Umbilical cord (tissue), 2 donors: ENCODE measurements around the gene ANO3. TPM values are rescaled to one million over a fixed set of nuclear protein-coding genes. Genes with fewer than 3 reads are reported as not detected.
A peak's percentile ranks its signal among the peaks of the same experiment; 100 is the strongest.
"Not testable (repeated sequence)": the region's sequence is repeated elsewhere in the genome, so short reads cannot be mapped to it uniquely, and the experiment has no call there.

ENCODE experiments used
- DNase-seq: peaks from one replicate; pipeline ENCODE4 v3.0.0-alpha.2; 2015; ENCODE audit warnings: low spot score
- total RNA-seq: library from RNA; depleted of rRNA; stranded (reverse); fragments of >200 nt; gene quantifications from one replicate; pipeline ENCODE4 v1.2.3, GENCODE V29; 2014; ENCODE audit warnings: low replicate concordance; ENCODE audit not compliant: insufficient read depth

The ANO3 gene
- 4.6 TPM for total RNA-seq

- peak; percentile 84 for DNase-seq
These were observed at the start of gene ANO3 for GRCh38 chr11:26331911-26332571. ANO3 (plus strand) TSS chr11:26332130; CDS start chr11:26332276, 146 bp downstream.

GRCh38 chr11:26283852-26284408, 48.0 kb upstream of the ANO3 start:
- DNase-seq = no peak

- no peak for DNase-seq
These were observed 46.3 kb upstream of the ANO3 start for GRCh38 chr11:26285608-26286007.

GRCh38 chr11:26286472-26287066, 45.4 kb upstream of the ANO3 start:
- DNase-seq = peak; percentile 21

GRCh38 chr11:26287067-26287518, 44.8 kb upstream of the ANO3 start:
- DNase-seq = no peak

- peak; percentile 63 for DNase-seq
These were observed 34.5 kb upstream of the ANO3 start for GRCh38 chr11:26297189-26297975.

- DNase-seq = not testable (repeated sequence)
These were observed 15.6 kb upstream of the ANO3 start for GRCh38 chr11:26316372-26316771.

- no peak for DNase-seq
These were observed 12.0 kb upstream of the ANO3 start for GRCh38 chr11:26319906-26320305.

- DNase-seq = no peak
These were observed 10.4 kb upstream of the ANO3 start for GRCh38 chr11:26321516-26321915.

- no peak for DNase-seq
These were observed 9.4 kb upstream of the ANO3 start for GRCh38 chr11:26322335-26323067.

- DNase-seq = no peak
These were observed 8.1 kb upstream of the ANO3 start for GRCh38 chr11:26323837-26324236.

- DNase-seq = no peak
These were observed 7.7 kb upstream of the ANO3 start for GRCh38 chr11:26324270-26324669.

- DNase-seq = no peak
These were observed 5.0 kb upstream of the ANO3 start for GRCh38 chr11:26326793-26327400.

- no peak for DNase-seq
These were observed 2.7 kb upstream of the ANO3 start for GRCh38 chr11:26329206-26329605.

- DNase-seq = no peak
These were observed 1.7 kb upstream of the ANO3 start for GRCh38 chr11:26330262-26330661.

- no peak for DNase-seq
These were observed 614 bp downstream of the ANO3 start for GRCh38 chr11:26332572-26332915.

GRCh38 chr11:26333906-26334305, 2.0 kb downstream of the ANO3 start:
- DNase-seq = no peak

- DNase-seq = no peak
These were observed 4.0 kb downstream of the ANO3 start for GRCh38 chr11:26335903-26336302.

- no peak for DNase-seq
These were observed 12.7 kb downstream of the ANO3 start for GRCh38 chr11:26344647-26345046.

- no peak for DNase-seq
These were observed 16.8 kb downstream of the ANO3 start for GRCh38 chr11:26348776-26349175.

GRCh38 chr11:26350002-26350401, 18.1 kb downstream of the ANO3 start:
- DNase-seq = no peak
